Gastrocnemius medialis (tissue), 4 donors: Measurements from ENCODE around the gene ATXN10. TPM values are rescaled to one million over a fixed set of nuclear protein-coding genes. Genes with fewer than 3 reads are reported as not detected.

Experiments used
- ATAC-seq, 2 donors: fragments of 150-250 bp; one replicate each; pipeline ENCODE4 v1.9.1; 2016
- DNase-seq, 2 donors: peaks; one replicate each; pipeline ENCODE4 v3.0.0-alpha.2; 2019
- H3K27ac ChIP-seq, 4 donors: fragments of 200-600 bp; sonication (generic); 1 replicate in 1 of 4; 2 replicates in 3 of 4; pipeline ENCODE4 v1.5.1; 2016 to 2018; ENCODE audit warnings: mild to moderate bottlenecking in 2 of 4, moderate library complexity in 1 of 4
- H3K27me3 ChIP-seq, 3 donors: fragments of 200-600 bp; sonication (generic) in 2 of 3; 1 replicate in 1 of 3; 2 replicates in 2 of 3; pipeline versions ENCODE4 v1.5.1 to v1.6.0; 2016 to 2019; ENCODE audit warnings: mild to moderate bottlenecking in 1 of 3, moderate library complexity in 1 of 3
- H3K36me3 ChIP-seq, 2 donors: fragments of 200-600 bp; sonication (generic) in 1 of 2; one replicate each; pipeline ENCODE4 v1.5.1; 2017 to 2018
- H3K4me1 ChIP-seq, 2 donors: fragments of 200-600 bp; sonication (generic) in 1 of 2; one replicate each; pipeline ENCODE4 v1.5.1; 2016 to 2017; ENCODE audit warnings: mild to moderate bottlenecking in 2 of 2
- H3K4me3 ChIP-seq, 4 donors: fragments of 200-600 bp; sonication (generic) in 3 of 4; 1 replicate in 1 of 4; 2 replicates in 3 of 4; pipeline ENCODE4 v1.5.1; 2016 to 2019; ENCODE audit warnings: mild to moderate bottlenecking in 2 of 4
- H3K9me3 ChIP-seq, 3 donors: fragments of 200-600 bp; sonication (generic) in 2 of 3; 1 replicate in 1 of 3; 2 replicates in 2 of 3; pipeline ENCODE4 v1.5.1; 2016 to 2019
- CTCF ChIP-seq, 5 experiments: fragments of 450-650 bp in 3 of 5; fragments of 200-600 bp in 2 of 5; sonication (generic) in 2 of 5; IDR thresholded peaks in 4 of 5; conservative IDR thresholded peaks in 1 of 5; 1 replicate in 4 of 5; 2 replicates in 1 of 5; pipeline ENCODE4 v1.5.1; 2016 to 2019; ENCODE audit warnings: antibody characterized with exemption in 5 of 5, mild to moderate bottlenecking in 3 of 5, moderate library complexity in 3 of 5
- POLR2A ChIP-seq, 2 donors: fragments of 450-650 bp; IDR thresholded peaks; one replicate each; pipeline ENCODE4 v1.6.1; 2017; ENCODE audit warnings: antibody characterized with exemption in 2 of 2, mild to moderate bottlenecking in 2 of 2, moderate library complexity in 2 of 2
- in situ Hi-C, 4 donors: fragments of 200-750 bp; cut with MboI; loops; one replicate each; pipeline versions ENCODE4 v1.15.0 to v1.8.0; 2017; ENCODE audit warnings: low sequenced_read_pairs in 4 of 4
- intact Hi-C: fragments of 100-400 bp; cut with DNase I; formaldehyde crosslinking; loops from one replicate; pipeline ENCODE4 v1.15.1; 2023; ENCODE audit warnings: low total_unique reads
- total RNA-seq, 4 donors: library from RNA; depleted of rRNA; stranded (reverse); fragments of >200 nt; gene quantifications; one replicate each; pipeline versions ENCODE4 v1.1.0 to v1.2.3, GENCODE V29; 2016

ATXN10 gene
- total RNA-seq, 4 donors from 2014 or later = 52.9 to 98.9 (median 78.5) TPM

- no peaks in the 10 kb centered on the region for H3K36me3 ChIP-seq
- no peaks in the 10 kb centered on the region for H3K9me3 ChIP-seq
- H3K4me3 ChIP-seq = no peak overlapping the region
- no peaks in the 10 kb centered on the region for H3K4me1 ChIP-seq
- no peak for DNase-seq
- in situ Hi-C loops (loop anchor here (5.0 to 25.0 kb wide), 4 partner anchors 64 to 344 kb away; no protein-coding TSS in a partner anchor), intact Hi-C loops (no loop called here)
- H3K27me3 ChIP-seq = peaks cover 0 to 11% (median 7%) of the 10 kb centered on the region in 3 donors
- TF ChIP-seq POLR2A (IDR thresholded peaks at IDR 0.05) (no peak), CTCF (IDR thresholded peaks at IDR 0.05 in 4 of 5, conservative IDR thresholded peaks at IDR 0.05 in 1 of 5) (no peak)
- no peak for ATAC-seq
- no peak overlapping the region for H3K27ac ChIP-seq
Observed at GRCh38 chr22:45640941-45641621, 30.6 kb upstream of the ATXN10 start.

GRCh38 chr22:45642986-45643385, 28.6 kb upstream of the ATXN10 start:
- H3K27ac ChIP-seq = no peak overlapping the region
- no peak for ATAC-seq
- intact Hi-C loops (no loop called here), in situ Hi-C loops (loop anchor here (5.0 to 25.0 kb wide), 4 partner anchors 66 to 342 kb away; no protein-coding TSS in a partner anchor)
- no peak overlapping the region for H3K4me3 ChIP-seq
- no peaks in the 10 kb centered on the region for H3K36me3 ChIP-seq
- H3K4me1 ChIP-seq = no peaks in the 10 kb centered on the region
- TF ChIP-seq CTCF (IDR thresholded peaks at IDR 0.05 in 4 of 5, conservative IDR thresholded peaks at IDR 0.05 in 1 of 5) (no peak), POLR2A (IDR thresholded peaks at IDR 0.05) (no peak)
- peaks cover 0 to 11% (median 7%) of the 10 kb centered on the region in 3 donors for H3K27me3 ChIP-seq
- DNase-seq = no peak
- no peaks in the 10 kb centered on the region for H3K9me3 ChIP-seq

- intact Hi-C loops (loop anchor here (2.0 to 5.0 kb wide), 3 partner anchors 67 to 222 kb away; no protein-coding TSS in a partner anchor), in situ Hi-C loops (loop anchor here (5.0 to 25.0 kb wide), 4 partner anchors 67 to 340 kb away; no protein-coding TSS in a partner anchor)
- H3K4me3 ChIP-seq = no peak overlapping the region
- no peak for TF ChIP-seq CTCF (IDR thresholded peaks at IDR 0.05 in 4 of 5, conservative IDR thresholded peaks at IDR 0.05 in 1 of 5)
- no peak for TF ChIP-seq POLR2A (IDR thresholded peaks at IDR 0.05)
- H3K9me3 ChIP-seq = no peaks in the 10 kb centered on the region
- H3K27ac ChIP-seq = no peak overlapping the region
- H3K4me1 ChIP-seq = no peaks in the 10 kb centered on the region
- no peaks in the 10 kb centered on the region for H3K36me3 ChIP-seq
- no peak for DNase-seq
- peaks cover 0 to 15% (median 11%) of the 10 kb centered on the region in 3 donors for H3K27me3 ChIP-seq
- no peak for ATAC-seq
Observed at GRCh38 chr22:45644714-45645113, 26.9 kb upstream of the ATXN10 start.

- no peak overlapping the region for H3K27ac ChIP-seq
- ATAC-seq = no peak
- in situ Hi-C loops = loop anchor here in 2 of 4 donors (10.0 to 25.0 kb wide), 2 partner anchors 217 to 340 kb away; no protein-coding TSS in a partner anchor
- TF ChIP-seq CTCF (IDR thresholded peaks at IDR 0.05 in 4 of 5, conservative IDR thresholded peaks at IDR 0.05 in 1 of 5) = no peak
- H3K36me3 ChIP-seq = no peaks in the 10 kb centered on the region
- H3K9me3 ChIP-seq = no peaks in the 10 kb centered on the region
- DNase-seq = no peak
- H3K27me3 ChIP-seq = peaks cover 0 to 15% (median 11%) of the 10 kb centered on the region in 3 donors
- H3K4me1 ChIP-seq = no peaks in the 10 kb centered on the region
- no peak overlapping the region for H3K4me3 ChIP-seq
- intact Hi-C loops = loop anchor here (2.0 to 5.0 kb wide), 3 partner anchors 68 to 222 kb away; no protein-coding TSS in a partner anchor
Observed at GRCh38 chr22:45645150-45645525, 26.5 kb upstream of the ATXN10 start.
